ENCODE data around the gene TUBGCP3.

TUBGCP3 gene

GRCh38 chr13:112616586-112617362 lies 28.8 kb upstream of the TUBGCP3 start:
- no peak for DNase-seq (ENCODE audit: low read depth)

- no peak for DNase-seq (ENCODE audit: low read depth)
These were observed 27.4 kb upstream of the TUBGCP3 start for GRCh38 chr13:112615391-112615790.

- DNase-seq (ENCODE audit: low read depth): no peak
These were observed 26.9 kb upstream of the TUBGCP3 start for GRCh38 chr13:112614835-112615234.

GRCh38 chr13:112608212-112608611 lies 20.3 kb upstream of the TUBGCP3 start:
- DNase-seq (ENCODE audit: low read depth): no peak

GRCh38 chr13:112606109-112607001 lies 18.4 kb upstream of the TUBGCP3 start:
- peak; percentile 88 for DNase-seq (ENCODE audit: low read depth)

- DNase-seq (ENCODE audit: low read depth): no peak
These were observed 17.6 kb upstream of the TUBGCP3 start for GRCh38 chr13:112605531-112605990.

GRCh38 chr13:112603641-112604225 lies 15.8 kb upstream of the TUBGCP3 start:
- no peak for DNase-seq (ENCODE audit: low read depth)

- no peak for DNase-seq (ENCODE audit: low read depth)
These were observed 14.2 kb upstream of the TUBGCP3 start for GRCh38 chr13:112602189-112602588.

GRCh38 chr13:112601371-112601770 lies 13.4 kb upstream of the TUBGCP3 start:
- no peak for DNase-seq (ENCODE audit: low read depth)

- no peak for DNase-seq (ENCODE audit: low read depth)
These were observed 8.3 kb upstream of the TUBGCP3 start for GRCh38 chr13:112596235-112596634.

- DNase-seq (ENCODE audit: low read depth): no peak
These were observed 4.7 kb upstream of the TUBGCP3 start for GRCh38 chr13:112592647-112593046.

- no peak for DNase-seq (ENCODE audit: low read depth)
These were observed 4.2 kb upstream of the TUBGCP3 start for GRCh38 chr13:112592181-112592580.

- no peak for DNase-seq (ENCODE audit: low read depth)
These were observed 741 bp upstream of the TUBGCP3 start for GRCh38 chr13:112588490-112589297.

- peak; percentile 63 for DNase-seq (ENCODE audit: low read depth)
These were observed 665 bp downstream of the TUBGCP3 start for GRCh38 chr13:112587212-112587763.

- no peak for DNase-seq (ENCODE audit: low read depth)
These were observed 1.5 kb downstream of the TUBGCP3 start for GRCh38 chr13:112586334-112586960.

GRCh38 chr13:112583592-112584277 lies 4.2 kb downstream of the TUBGCP3 start:
- DNase-seq (ENCODE audit: low read depth): no peak

GRCh38 chr13:112582263-112582662 lies 5.7 kb downstream of the TUBGCP3 start:
- DNase-seq (ENCODE audit: low read depth): no peak

GRCh38 chr13:112580912-112581311 lies 7.0 kb downstream of the TUBGCP3 start:
- no peak for DNase-seq (ENCODE audit: low read depth)

GRCh38 chr13:112580211-112580610 lies 7.7 kb downstream of the TUBGCP3 start:
- DNase-seq (ENCODE audit: low read depth): no peak

- DNase-seq (ENCODE audit: low read depth): no peak
These were observed 8.6 kb downstream of the TUBGCP3 start for GRCh38 chr13:112579310-112579843.
